K562 (cell line): ENCODE results near the gene ADAMTSL2. TPM values are rescaled to one million over a fixed set of nuclear protein-coding genes. Genes with fewer than 3 reads are reported as not detected.

ENCODE experiments used
- ATAC-seq: fragments of 200-7000 bp; cut with Tn5 transposase; 3 replicates; pipeline ENCODE4 v1.9.1; 2020; ENCODE audit warnings: moderate library complexity
- BruUV-seq: library from RNA; stranded (reverse); fragments of 400-500 nt; replicated peaks from 2 replicates; lab custom pipeline; 2021; lab: Mats Ljungman, UMichigan
- CTCF ChIA-PET: fragments of 300-600 bp; formaldehyde crosslinking; extraction: SDS; loops from one replicate; lab custom pipeline; 2021; ENCODE audit warnings: low intra/inter-chr PET ratio; lab: Yijun Ruan, JAX
- POLR2A ChIA-PET: fragments of 300-600, 350-650 bp; sonication (Branson Sonifier 250); formaldehyde crosslinking; extraction: SDS; loops from one replicate; lab custom pipeline; 2021; ENCODE audit warnings: antibody characterized with exemption, inconsistent platforms; lab: Yijun Ruan, JAX
- DNase-seq, 4 experiments: peaks; one replicate each; pipeline versions ENCODE4 v3.0.0 to v3.0.0-alpha.2; 2011 to 2018; ENCODE audit warnings: low spot score in 3 of 4, mixed read lengths in 3 of 4; ENCODE audit errors: extremely low read depth in 1 of 4
- FAIRE-seq: peaks from 2 replicates; lab custom pipeline; 2011; peaks lifted over from hg19 to GRCh38; lab: Jason Lieb, UNC
- H2AFZ ChIP-seq: 2 replicates; pipeline ENCODE4 v1.6.0; 2011; ENCODE audit warnings: low read depth, low read length, control low read depth, inconsistent platforms
- H3K27ac ChIP-seq: fragments of 200-600 bp; 3 replicates; pipeline ENCODE4 v1.8.0; 2011; ENCODE audit warnings: low read depth, mild to moderate bottlenecking, control low read depth, inconsistent platforms, low read length, moderate library complexity, mixed read lengths; ENCODE audit errors: extremely low read depth
- H3K27me3 ChIP-seq, 2 experiments: fragments of 300-600 bp in 1 of 2; 2 replicates in 1 of 2; 3 replicates in 1 of 2; pipeline versions ENCODE4 v1.6.0 to v1.8.0; 2011; ENCODE audit warnings: inconsistent platforms in 2 of 2, low read length in 2 of 2, mild to moderate bottlenecking in 1 of 2, mixed read lengths in 1 of 2, moderate library complexity in 1 of 2; ENCODE audit not compliant: control insufficient read depth in 2 of 2, insufficient read depth in 2 of 2
- H3K36me3 ChIP-seq: fragments of 300-600 bp; 3 replicates; pipeline ENCODE4 v1.8.0; 2011; ENCODE audit warnings: mild to moderate bottlenecking, low read length, inconsistent platforms; ENCODE audit not compliant: control insufficient read depth, insufficient read depth
- H3K4me1 ChIP-seq, 2 experiments: fragments of 200-600 bp in 1 of 2; replicated peaks in 1 of 2; 2 replicates in 1 of 2; 3 replicates in 1 of 2; pipeline versions ENCODE4 v1.5.1 to v1.8.0; 2011; ENCODE audit warnings: inconsistent platforms in 2 of 2, low read length in 2 of 2, mild to moderate bottlenecking in 1 of 2, mixed read lengths in 1 of 2, moderate library complexity in 1 of 2; ENCODE audit not compliant: control insufficient read depth in 2 of 2, insufficient read depth in 2 of 2
- H3K4me2 ChIP-seq: 2 replicates; pipeline ENCODE4 v1.6.1; 2011; ENCODE audit warnings: low read length, control low read depth, inconsistent platforms, mixed read lengths; ENCODE audit not compliant: insufficient read depth
- H3K4me3 ChIP-seq: fragments of 200-600 bp; sonication (generic), shearing (Covaris generic); 2 replicates; pipeline ENCODE4 v1.5.1; 2016; ENCODE audit warnings: control low read depth, inconsistent platforms
- H3K79me2 ChIP-seq: fragments of 200-600 bp; 3 replicates; pipeline ENCODE4 v1.8.0; 2011; ENCODE audit warnings: low read length, inconsistent platforms; ENCODE audit not compliant: control insufficient read depth, insufficient read depth
- H3K9ac ChIP-seq, 2 experiments: 2 replicates each; pipeline versions ENCODE4 v1.6.0 to v1.6.1; 2011; ENCODE audit warnings: low read depth in 2 of 2, low read length in 2 of 2, control low read depth in 1 of 2, inconsistent platforms in 1 of 2, mild to moderate bottlenecking in 1 of 2, mixed read lengths in 1 of 2; ENCODE audit not compliant: insufficient read depth in 1 of 2
- H3K9me1 ChIP-seq: one replicate; pipeline ENCODE4 v1.6.0; 2011; ENCODE audit warnings: inconsistent platforms, mild to moderate bottlenecking, low read length, moderate library complexity; ENCODE audit not compliant: control insufficient read depth, insufficient read depth
- H3K9me3 ChIP-seq: replicated peaks from 2 replicates; pipeline ENCODE4 v1.5.1; 2011; ENCODE audit warnings: low read depth, low read length, inconsistent platforms; ENCODE audit not compliant: control insufficient read depth, insufficient read depth
- H4K20me1 ChIP-seq: replicated peaks from 2 replicates; pipeline ENCODE4 v1.6.1; 2011; ENCODE audit warnings: low read length, inconsistent platforms, mixed read lengths; ENCODE audit not compliant: control insufficient read depth, insufficient read depth
- EGR1 ChIP-seq: fragments of 450-650 bp; conservative IDR thresholded peaks from 2 replicates; pipeline ENCODE4 v1.6.1; 2017; ENCODE audit warnings: mild to moderate bottlenecking
- MBD1 ChIP-seq: fragments of 250-450 bp; sonication (Bioruptor Pico); IDR thresholded peaks from 2 replicates; pipeline ENCODE4 v1.8.0; 2022; ENCODE audit warnings: inconsistent platforms
- WGBS: fragments of 100-300 bp; shearing (Covaris generic); methylation state at CpG from one replicate; pipeline ENCODE4 v1.1.6; 2016; ENCODE audit warnings: low coverage, mixed read lengths; ENCODE audit not compliant: insufficient coverage; ENCODE audit errors: missing lambda C conversion rate; 5-methylcytosine and 5-hydroxymethylcytosine counted together
- in situ Hi-C: fragments of 300-500 bp; cut with MboI; formaldehyde crosslinking; loops from 4 replicates; pipeline ENCODE4 v1.15.0; 2018; ENCODE audit warnings: inconsistent platforms, mixed read lengths
- intact Hi-C: fragments of 100-400 bp; cut with micrococcal nuclease; formaldehyde crosslinking; loops from 2 replicates; pipeline ENCODE4 v1.14.2; 2022
- polyA plus RNA-seq, 8 experiments: library from polyadenylated mRNA; depleted of rRNA in 4 of 8; stranded (reverse) in 5 of 8; unstranded in 3 of 8; fragments of >200 nt; fragmentation: Nextera tagmentation in 2 of 8; fragmentation: Illumina TruSeq in 1 of 8; extraction: Ambion mirVana in 2 of 8; extraction: Trizol in 1 of 8; gene quantifications; 2 replicates each; pipeline versions ENCODE4 v1.2.1 to v1.2.3, GENCODE V29; 2011 to 2014; ENCODE audit warnings: inconsistent platforms in 1 of 8, missing spikeins in 1 of 8
- total RNA-seq, 7 experiments: library from RNA; depleted of rRNA in 6 of 7; stranded (reverse); fragments of >200 nt in 6 of 7; fragmentation: Illumina TruSeq in 2 of 7; extraction: Trizol in 2 of 7; gene quantifications; 2 replicates each; pipeline versions ENCODE4 v1.2.1 to v1.2.3, GENCODE V29; 2011 to 2021; ENCODE audit warnings: low replicate concordance in 1 of 7

ADAMTSL2 gene
- total and polyA plus RNA-seq, 9 of the 15 experiments (the other 6 are each of a cell fraction or from before 2014, with no cell fraction given), result 0.04 TPM; not detected in 8

DNA sequence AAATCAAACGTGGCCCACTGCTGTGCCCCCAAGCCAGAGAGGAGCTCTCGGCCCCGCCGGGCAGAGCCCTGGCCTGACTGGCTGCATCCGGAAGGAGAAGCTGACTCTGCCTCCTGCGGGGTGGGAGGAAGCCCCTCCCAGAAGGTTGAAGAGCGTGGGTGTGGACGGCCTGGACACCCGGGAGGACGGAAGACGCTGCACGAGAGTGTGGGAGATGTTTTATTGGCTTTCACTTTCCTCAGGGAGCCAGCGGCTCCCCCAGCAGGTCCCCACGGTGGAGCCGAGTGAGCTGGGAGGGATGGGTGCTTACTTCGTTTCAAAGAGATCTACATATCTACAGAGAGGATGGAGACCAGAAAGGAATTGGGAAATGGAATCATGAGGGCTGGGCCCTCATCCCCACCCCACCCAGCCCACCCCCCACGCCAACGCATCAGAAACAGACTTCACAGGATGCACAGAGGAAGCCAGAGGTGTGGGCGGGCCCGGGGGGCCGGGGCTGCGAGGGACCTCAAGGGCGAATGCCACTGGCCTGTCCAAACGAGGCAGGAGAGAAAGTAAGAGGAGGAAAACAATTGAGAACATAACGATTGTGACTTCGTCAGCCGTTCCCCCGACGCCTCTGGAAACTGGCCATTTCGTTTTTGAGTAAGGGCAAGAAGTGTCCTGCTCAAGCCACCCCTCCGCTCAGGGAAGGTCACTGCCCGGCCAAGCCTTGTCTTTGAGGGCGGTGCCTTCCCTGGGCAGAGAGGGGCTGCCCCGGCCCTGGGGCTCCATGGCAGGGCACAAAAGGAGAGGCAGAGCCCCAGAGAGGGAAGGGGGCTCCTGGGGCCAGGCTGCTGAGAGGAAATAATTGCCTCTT is 42.6 kb downstream of the ADAMTSL2 start:
- no peaks in the 10 kb centered on the region for H3K79me2 ChIP-seq
- ChIA-PET POLR2A (interaction anchor here (0.6 kb wide), 1 partner anchor 579 kb away, joined by 3 read pairs; no protein-coding TSS in a partner anchor), CTCF (no interaction called here)
- BruUV-seq, result no TSS peak
- H3K9ac ChIP-seq, result no peak overlapping the region
- peaks cover 28% of the 10 kb centered on the region; the same call in 1 of the 2 replicates for H4K20me1 ChIP-seq
- peaks cover 0 to 20% of the 10 kb centered on the region in 2 experiments; a peak in 2 of 5 replicates for H3K4me1 ChIP-seq
- H3K9me1 ChIP-seq, result no peaks in the 10 kb centered on the region
- no peak overlapping the region for H3K4me2 ChIP-seq
- H3K36me3 ChIP-seq, result no peaks in the 10 kb centered on the region
- FAIRE-seq, result no peak
- ATAC-seq, result peak; percentile 18; the same call in 1 of the 3 replicates
- no peak overlapping the region for H3K27ac ChIP-seq
- no peak overlapping the region for H2AFZ ChIP-seq
- DNase-seq, result peak in 3 of 4 experiments; percentile 21 to 40 (median 36)
- TF ChIP-seq MBD1 (CRISPR knock-in tag) (no peak), EGR1 (peak; percentile 78)
- under 1% methylated on average over 29 of the region's 34 CpGs for WGBS
- intact Hi-C loops (no loop called here), in situ Hi-C loops (no loop called here)
- H3K9me3 ChIP-seq, result no peaks in the 10 kb centered on the region
- peaks cover 32 to 81% of the 10 kb centered on the region in 2 experiments; a peak in 4 of 5 replicates for H3K27me3 ChIP-seq
- H3K4me3 ChIP-seq, result no peak overlapping the region
